Endothelial cell of umbilical vein (primary cell): ENCODE data around the gene MYO16. TPM values are rescaled to one million over a fixed set of nuclear protein-coding genes. Genes with fewer than 3 reads are reported as not detected.
A peak's percentile ranks its signal among the peaks of the same experiment; 100 is the strongest.

Experiments used
- BruUV-seq: library from RNA; stranded (reverse); fragments of 400-500 nt; replicated peaks from 2 replicates; lab custom pipeline; 2021; lab: Mats Ljungman, UMichigan
- CTCF ChIA-PET: fragments of 300-600, 350-600 bp; sonication (Branson Sonifier 250); formaldehyde crosslinking; loops from one replicate; lab custom pipeline; 2021; ENCODE audit warnings: antibody characterized with exemption, inconsistent platforms; lab: Charles Lee
- POLR2A ChIA-PET: fragments of 300-600, 350-600 bp; sonication (Branson Sonifier 250); formaldehyde crosslinking; loops from one replicate; lab custom pipeline; 2021; ENCODE audit warnings: antibody characterized with exemption, inconsistent platforms; lab: Charles Lee
- DNase-seq: peaks from one replicate; pipeline ENCODE4 v3.0.0-alpha.2; 2011; ENCODE audit warnings: low read depth, low spot score
- FAIRE-seq: peaks from 2 replicates; lab custom pipeline; 2011; peaks lifted over from hg19 to GRCh38; lab: Jason Lieb, UNC
- H2AFZ ChIP-seq: 2 replicates; pipeline ENCODE4 v1.6.0; 2012; ENCODE audit warnings: low read depth, low read length, control low read depth, inconsistent platforms
- H3K27ac ChIP-seq: 2 replicates; pipeline ENCODE4 v1.5.1; 2011; ENCODE audit warnings: low read depth, mild to moderate bottlenecking, control low read depth, low read length, moderate library complexity; ENCODE audit not compliant: insufficient read depth
- H3K27me3 ChIP-seq, 2 experiments: 2 replicates each; pipeline versions ENCODE4 v1.6.0 to v1.6.1; 2011; ENCODE audit warnings: low read length in 2 of 2, mixed read lengths in 1 of 2; ENCODE audit not compliant: control insufficient read depth in 2 of 2, insufficient read depth in 2 of 2
- H3K36me3 ChIP-seq, 2 experiments: 2 replicates in 1 of 2; 3 replicates in 1 of 2; pipeline ENCODE4 v1.5.1; 2011; ENCODE audit warnings: low read length in 2 of 2, mild to moderate bottlenecking in 1 of 2, moderate library complexity in 1 of 2; ENCODE audit not compliant: control insufficient read depth in 2 of 2, insufficient read depth in 2 of 2; ENCODE audit errors: extremely low read depth in 1 of 2
- H3K4me1 ChIP-seq: 3 replicates; pipeline ENCODE4 v1.5.1; 2011; ENCODE audit warnings: mild to moderate bottlenecking, low read length; ENCODE audit not compliant: control insufficient read depth, insufficient read depth; ENCODE audit errors: extremely low read depth
- H3K4me2 ChIP-seq: 2 replicates; pipeline ENCODE4 v1.6.1; 2011; ENCODE audit warnings: low read length, control low read depth, mixed read lengths; ENCODE audit not compliant: insufficient read depth
- H3K4me3 ChIP-seq, 3 experiments: fragments of 200-600 bp in 1 of 3; sonication (generic), shearing (Covaris generic) in 1 of 3; replicated peaks in 1 of 3; 2 replicates each; pipeline ENCODE4 v1.5.1; 2011 to 2016; ENCODE audit warnings: control low read depth in 3 of 3, low read length in 3 of 3, mild to moderate bottlenecking in 2 of 3, inconsistent platforms in 1 of 3, low read depth in 1 of 3, moderate library complexity in 1 of 3; ENCODE audit not compliant: insufficient read depth in 1 of 3
- H3K79me2 ChIP-seq: 2 replicates; pipeline ENCODE4 v1.6.0; 2012; ENCODE audit warnings: low read length, inconsistent platforms; ENCODE audit not compliant: control insufficient read depth, insufficient read depth
- H3K9ac ChIP-seq: replicated peaks from 2 replicates; pipeline ENCODE3; 2011; ENCODE audit warnings: low read length, control low read depth; ENCODE audit not compliant: insufficient read depth; ENCODE audit errors: extremely low read depth
- H3K9me1 ChIP-seq: replicated peaks from 3 replicates; pipeline ENCODE4 v1.6.0; 2011; ENCODE audit warnings: mild to moderate bottlenecking, low read length; ENCODE audit not compliant: control insufficient read depth, insufficient read depth; ENCODE audit errors: extremely low read depth
- H3K9me3 ChIP-seq: replicated peaks from 2 replicates; pipeline ENCODE4 v1.5.1; 2012; ENCODE audit warnings: low read length, inconsistent platforms; ENCODE audit not compliant: control insufficient read depth, insufficient read depth
- H4K20me1 ChIP-seq: replicated peaks from 2 replicates; pipeline ENCODE3; 2011; ENCODE audit warnings: mild to moderate bottlenecking, low read length; ENCODE audit not compliant: control insufficient read depth, insufficient read depth; ENCODE audit errors: extremely low read depth
- EZH2 ChIP-seq: IDR thresholded peaks from 2 replicates; pipeline ENCODE4 v1.6.1; 2012; ENCODE audit warnings: borderline replicate concordance, low read depth, mild to moderate bottlenecking, moderate library complexity, low read length, inconsistent platforms; ENCODE audit not compliant: severe bottlenecking
- FOS ChIP-seq: IDR thresholded peaks from 2 replicates; pipeline ENCODE4 v1.6.1; 2011; ENCODE audit warnings: mild to moderate bottlenecking, low read length, moderate library complexity, borderline replicate concordance; ENCODE audit not compliant: insufficient read depth
- GATA2 ChIP-seq: IDR thresholded peaks from 2 replicates; pipeline ENCODE4 v1.7.0; 2011; ENCODE audit warnings: low read depth, mild to moderate bottlenecking, moderate library complexity, mixed read lengths, low read length; ENCODE audit not compliant: insufficient read length, insufficient read depth
- JUN ChIP-seq: IDR thresholded peaks from 2 replicates; pipeline ENCODE4 v1.6.1; 2011; ENCODE audit warnings: borderline replicate concordance, low read depth; ENCODE audit not compliant: insufficient read length, insufficient read depth
- MYC ChIP-seq: IDR thresholded peaks from one replicate; pipeline ENCODE4 v1.6.1; 2011; ENCODE audit warnings: mild to moderate bottlenecking, low read depth, low read length
- POLR2A ChIP-seq: IDR thresholded peaks from 2 replicates; pipeline ENCODE4 v1.6.1; 2012; ENCODE audit warnings: low read depth, mild to moderate bottlenecking, control low read depth, low read length
- POLR2AphosphoS5 ChIP-seq: IDR thresholded peaks from 2 replicates; pipeline ENCODE4 v1.6.1; 2012; ENCODE audit warnings: low read depth, mild to moderate bottlenecking, control low read depth, low read length, moderate library complexity; ENCODE audit not compliant: insufficient read depth
- dilution Hi-C: fragments of 300-500 bp; cut with MboI; formaldehyde crosslinking; loops from one replicate; pipeline ENCODE4 v1.15.0; 2019; ENCODE audit warnings: low sequenced_read_pairs; ENCODE audit not compliant: extremely low pct_ligation_motif_present
- intact Hi-C: fragments of 100-400 bp; cut with micrococcal nuclease; formaldehyde crosslinking; loops from one replicate; pipeline ENCODE4 v1.10.0; 2022
- polyA plus RNA-seq, 4 experiments: library from polyadenylated mRNA; depleted of rRNA in 3 of 4; stranded (reverse) in 3 of 4; unstranded in 1 of 4; fragments of >200 nt; gene quantifications; 2 replicates each; pipeline versions ENCODE4 v1.2.1 to v1.2.3, GENCODE V29; 2011 to 2012; ENCODE audit warnings: missing spikeins in 1 of 4
- total RNA-seq: library from RNA; stranded (reverse); gene quantifications from 2 replicates; pipeline ENCODE4 v1.2.3, GENCODE V29; 2021
- TF ChIP-seq, protein P1 (sequence below): IDR thresholded peaks from 2 replicates; pipeline ENCODE4 v1.6.1; 2011; ENCODE audit not compliant: insufficient read depth, insufficient read length
- TF ChIP-seq, protein P2 (sequence below), 2 donors: IDR thresholded peaks; 1 replicate in 1 of 2; 2 replicates in 1 of 2; pipeline ENCODE4 v1.5.1; 2011; ENCODE audit warnings: low read length in 2 of 2, mild to moderate bottlenecking in 2 of 2, moderate library complexity in 2 of 2, control low read depth in 1 of 2, inconsistent platforms in 1 of 2, low read depth in 1 of 2; ENCODE audit not compliant: insufficient read depth in 1 of 2; ENCODE audit errors: extremely low read depth in 1 of 2

The MYO16 gene
- total and polyA plus RNA-seq, 2 donors (not counting 3 experiments of a cell fraction or from before 2014, with no cell fraction given) = 0.03 to 0.04 TPM

DNA sequence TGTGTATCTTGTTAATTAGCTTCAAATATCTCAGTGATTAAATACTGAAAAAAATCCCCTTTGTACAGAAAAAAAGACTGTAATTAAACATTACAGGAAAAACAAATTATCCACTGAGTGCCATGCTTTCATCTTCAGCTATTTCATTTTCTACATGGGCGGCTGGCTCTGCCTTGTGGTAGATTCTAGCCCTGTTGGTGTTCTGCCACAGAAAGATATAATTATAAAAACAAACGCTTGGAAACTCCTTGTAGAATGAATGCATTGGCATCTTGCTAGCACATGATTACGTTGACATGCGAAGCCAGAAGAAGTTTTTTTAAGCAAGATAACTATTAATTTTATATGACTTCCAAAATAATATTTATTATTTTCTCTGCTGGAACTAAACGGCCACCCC, 496.8 kb downstream of the MYO16 start:
- Histone ChIP-seq H3K4me1 (no peaks in the 10 kb centered on the region), H3K79me2 (no peaks in the 10 kb centered on the region), H2AFZ (no peak overlapping the region), H3K9ac (no peak overlapping the region), H4K20me1 (no peaks in the 10 kb centered on the region), H3K27ac (no peak overlapping the region), H3K4me2 (no peak overlapping the region), H3K9me1 (no peaks in the 10 kb centered on the region), H3K36me3 (no peaks in the 10 kb centered on the region), H3K9me3 (no peaks in the 10 kb centered on the region), H3K27me3 (peaks cover 0 to 2% of the 10 kb centered on the region in 2 experiments), H3K4me3 (no peak overlapping the region)
- BruUV-seq = no TSS peak
- POLR2A ChIA-PET = no interaction called here
- CTCF ChIA-PET = interaction anchor here (1.0 kb wide), 1 partner anchor 211 kb away, joined by 3 read pairs; no protein-coding TSS in a partner anchor
- DNase-seq (no peak), FAIRE-seq (peak; percentile 24)
- TF ChIP-seq, protein P1, sequence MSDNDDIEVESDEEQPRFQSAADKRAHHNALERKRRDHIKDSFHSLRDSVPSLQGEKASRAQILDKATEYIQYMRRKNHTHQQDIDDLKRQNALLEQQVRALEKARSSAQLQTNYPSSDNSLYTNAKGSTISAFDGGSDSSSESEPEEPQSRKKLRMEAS = no peak
- no peak for TF ChIP-seq JUN
- TF ChIP-seq EZH2 = no peak
- no peak for TF ChIP-seq MYC
- TF ChIP-seq, protein P2, sequence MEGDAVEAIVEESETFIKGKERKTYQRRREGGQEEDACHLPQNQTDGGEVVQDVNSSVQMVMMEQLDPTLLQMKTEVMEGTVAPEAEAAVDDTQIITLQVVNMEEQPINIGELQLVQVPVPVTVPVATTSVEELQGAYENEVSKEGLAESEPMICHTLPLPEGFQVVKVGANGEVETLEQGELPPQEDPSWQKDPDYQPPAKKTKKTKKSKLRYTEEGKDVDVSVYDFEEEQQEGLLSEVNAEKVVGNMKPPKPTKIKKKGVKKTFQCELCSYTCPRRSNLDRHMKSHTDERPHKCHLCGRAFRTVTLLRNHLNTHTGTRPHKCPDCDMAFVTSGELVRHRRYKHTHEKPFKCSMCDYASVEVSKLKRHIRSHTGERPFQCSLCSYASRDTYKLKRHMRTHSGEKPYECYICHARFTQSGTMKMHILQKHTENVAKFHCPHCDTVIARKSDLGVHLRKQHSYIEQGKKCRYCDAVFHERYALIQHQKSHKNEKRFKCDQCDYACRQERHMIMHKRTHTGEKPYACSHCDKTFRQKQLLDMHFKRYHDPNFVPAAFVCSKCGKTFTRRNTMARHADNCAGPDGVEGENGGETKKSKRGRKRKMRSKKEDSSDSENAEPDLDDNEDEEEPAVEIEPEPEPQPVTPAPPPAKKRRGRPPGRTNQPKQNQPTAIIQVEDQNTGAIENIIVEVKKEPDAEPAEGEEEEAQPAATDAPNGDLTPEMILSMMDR (IDR thresholded peaks at IDR 0.05; ENCODE audit: extremely low read depth in 1 of 2, insufficient read depth in 1 of 2, low read depth in 1 of 2, low read length in 2 of 2) = no peak
- no peak for TF ChIP-seq POLR2AphosphoS5
- TF ChIP-seq FOS = no peak
- TF ChIP-seq POLR2A = no peak
- no peak for TF ChIP-seq GATA2
- intact Hi-C loops (no loop called here), dilution Hi-C loops (no loop called here)
